Subcutaneous abdominal adipose tissue (tissue), 5 donors: Measurements from ENCODE around the gene FREY1.

Source experiments
- H3K27ac ChIP-seq: one replicate; pipeline ENCODE4 v1.7.0; 2013; ENCODE audit warnings: low read depth, mild to moderate bottlenecking, inconsistent platforms, low read length, moderate library complexity
- H3K27me3 ChIP-seq, 5 donors: one replicate each; pipeline ENCODE4 v1.7.0; 2013; ENCODE audit warnings: low read length in 5 of 5, inconsistent platforms in 1 of 5; ENCODE audit not compliant: control insufficient read depth in 5 of 5, insufficient read depth in 4 of 5
- H3K36me3 ChIP-seq, 5 donors: one replicate each; pipeline ENCODE4 v1.7.0; 2013; ENCODE audit warnings: low read length in 5 of 5; ENCODE audit not compliant: control insufficient read depth in 5 of 5, insufficient read depth in 5 of 5
- H3K4me1 ChIP-seq, 5 donors: one replicate each; pipeline ENCODE4 v1.7.0; 2013; ENCODE audit warnings: low read length in 5 of 5, mild to moderate bottlenecking in 3 of 5, moderate library complexity in 1 of 5; ENCODE audit not compliant: control insufficient read depth in 5 of 5, insufficient read depth in 5 of 5
- H3K4me3 ChIP-seq, 5 donors: one replicate each; pipeline ENCODE4 v1.7.0; 2013; ENCODE audit warnings: low read length in 5 of 5, low read depth in 1 of 5
- H3K9ac ChIP-seq, 5 donors: one replicate each; pipeline ENCODE4 v1.7.0; 2013; ENCODE audit warnings: low read length in 5 of 5, mild to moderate bottlenecking in 4 of 5, moderate library complexity in 3 of 5
- H3K9me3 ChIP-seq, 5 donors: one replicate each; pipeline ENCODE4 v1.7.0; 2013; ENCODE audit warnings: low read length in 5 of 5; ENCODE audit not compliant: control insufficient read depth in 5 of 5
- donor health status: healthy.
- donor health status: healthy.
- donor health status: healthy.
- donor health status: healthy.
- donor health status: healthy.

The FREY1 gene

DNA sequence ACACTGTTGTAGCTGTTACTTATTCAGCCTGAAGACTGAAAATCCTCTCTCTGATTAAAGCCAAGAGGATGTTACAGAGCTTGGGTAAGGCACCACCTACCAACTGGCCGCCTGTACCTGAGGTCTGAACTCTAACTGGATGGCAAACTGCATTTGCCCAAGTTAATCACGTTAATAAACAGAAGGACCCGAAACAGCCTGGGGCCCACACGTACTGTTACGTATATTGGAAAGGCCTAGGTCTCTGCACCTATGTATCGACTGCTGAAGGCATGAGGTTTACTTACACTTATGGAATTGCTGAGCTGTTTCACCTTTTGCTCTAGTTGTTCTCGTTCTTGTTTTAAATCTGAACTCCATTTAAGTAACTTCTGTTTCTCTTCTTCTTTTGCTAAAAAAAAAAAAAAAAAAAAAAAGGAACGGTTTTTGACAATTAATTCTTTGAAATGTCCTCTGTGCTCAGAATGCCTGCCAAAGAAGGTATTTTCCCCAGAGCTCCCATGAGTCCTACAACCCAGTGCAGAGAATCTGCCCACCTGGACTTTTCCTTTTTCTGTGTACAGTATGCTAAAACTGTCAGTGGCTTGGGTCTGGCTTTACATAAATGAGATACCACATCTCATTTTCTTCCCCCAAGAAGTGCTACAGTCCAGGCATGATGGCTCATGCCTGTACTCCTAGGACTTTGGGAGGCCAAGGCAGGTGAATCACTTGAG is 28.4 kb upstream of the FREY1 start:
- H3K9ac ChIP-seq = no peak overlapping the region
- peaks cover 11 to 67% (median 54%) of the 10 kb centered on the region in 5 donors for H3K36me3 ChIP-seq
- H3K27ac ChIP-seq = no peak overlapping the region
- peaks cover 0 to 9% (median 5%) of the 10 kb centered on the region in 5 donors for H3K4me1 ChIP-seq
- H3K9me3 ChIP-seq = no peaks in the 10 kb centered on the region
- no peaks in the 10 kb centered on the region for H3K27me3 ChIP-seq
- H3K4me3 ChIP-seq = no peak overlapping the region

DNA sequence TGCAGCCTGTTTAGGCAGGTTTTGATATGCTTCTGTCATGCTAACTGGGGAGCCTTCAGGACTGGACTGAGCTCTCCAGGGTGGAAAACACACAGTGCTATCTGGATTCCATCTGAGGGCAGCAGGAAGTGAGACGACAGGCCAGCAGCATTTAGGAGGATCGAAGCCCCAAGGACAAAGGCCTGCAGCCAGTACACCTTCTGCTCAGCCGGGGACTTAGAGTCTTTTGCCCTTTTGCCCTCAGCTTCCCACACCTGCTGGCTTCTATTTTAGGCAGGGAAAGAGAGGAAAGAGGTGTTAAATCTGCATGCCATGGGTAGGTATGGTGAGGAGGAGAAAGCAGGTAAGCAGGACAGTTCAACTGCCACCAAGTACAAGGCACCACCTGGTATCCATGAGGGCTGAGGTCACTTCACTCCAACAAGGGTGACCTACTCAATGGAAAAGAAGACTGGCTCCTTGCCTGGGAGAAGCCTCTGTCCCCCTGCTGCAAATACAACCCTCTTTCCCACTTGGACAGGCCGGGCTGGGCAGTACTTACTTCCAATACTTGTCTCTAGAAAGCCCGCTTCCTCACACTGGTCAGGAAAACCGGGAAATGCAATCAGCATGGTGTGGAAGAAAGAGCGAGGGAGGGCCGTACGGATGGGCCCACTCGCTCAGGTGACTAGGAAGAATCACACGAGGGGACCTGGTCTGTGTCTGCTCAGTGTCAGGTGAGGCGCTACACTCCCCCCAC is 27.7 kb upstream of the FREY1 start:
- Histone ChIP-seq H3K4me3 (no peak overlapping the region), H3K4me1 (peaks cover 0 to 9% (median 5%) of the 10 kb centered on the region in 5 donors), H3K36me3 (peaks cover 11 to 67% (median 57%) of the 10 kb centered on the region in 5 donors), H3K27ac (no peak overlapping the region), H3K9me3 (no peaks in the 10 kb centered on the region), H3K27me3 (no peaks in the 10 kb centered on the region), H3K9ac (no peak overlapping the region)

DNA sequence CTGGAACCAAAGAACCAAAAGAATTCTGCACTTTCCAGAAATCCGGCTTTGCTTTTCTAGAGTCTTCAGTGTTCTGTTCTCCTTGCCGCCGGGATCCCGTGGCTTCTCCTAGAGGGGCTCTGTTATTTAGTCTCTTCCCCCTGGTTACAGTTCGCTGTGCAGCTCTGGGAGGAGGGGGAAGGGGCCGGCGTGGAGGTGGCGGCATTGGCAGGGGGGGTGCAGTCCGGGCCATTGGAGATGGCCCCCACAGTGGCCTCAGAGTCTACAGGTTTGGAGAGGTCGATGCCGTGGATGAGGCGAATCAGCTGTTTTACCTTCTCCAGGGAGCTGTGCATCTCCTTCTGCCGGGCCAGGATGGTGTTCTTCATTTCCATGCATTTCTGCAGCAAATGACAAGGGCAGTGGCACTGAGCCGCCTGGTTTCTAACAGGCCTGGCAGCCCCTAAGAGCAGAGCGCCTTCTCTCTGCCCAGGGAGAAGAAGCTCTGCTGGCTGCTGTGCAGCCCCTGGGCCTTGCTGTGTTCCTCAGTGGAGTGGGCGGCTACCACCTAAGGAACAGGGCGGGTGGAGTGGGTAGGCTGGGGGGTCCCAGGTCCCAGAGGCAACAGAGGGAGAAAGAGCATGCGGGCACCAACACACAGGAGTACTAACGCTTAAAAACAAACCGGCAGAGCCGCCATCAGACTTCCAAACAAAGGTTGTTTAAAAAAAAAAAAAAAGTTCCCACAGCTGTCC is 26.9 kb upstream of the FREY1 start:
- peaks cover 11 to 67% (median 57%) of the 10 kb centered on the region in 5 donors for H3K36me3 ChIP-seq

GRCh38 chr11:45933131-45933831 is 26.2 kb upstream of the FREY1 start:
- H3K27me3 ChIP-seq = no peaks in the 10 kb centered on the region
- H3K4me3 ChIP-seq = no peak overlapping the region
- peaks cover 11 to 66% (median 56%) of the 10 kb centered on the region in 5 donors for H3K36me3 ChIP-seq
- peaks cover 0 to 9% (median 5%) of the 10 kb centered on the region in 5 donors for H3K4me1 ChIP-seq
- H3K9me3 ChIP-seq = no peaks in the 10 kb centered on the region
- H3K9ac ChIP-seq = no peak overlapping the region
- no peak overlapping the region for H3K27ac ChIP-seq

More for the DNA sequence above, 26.9 kb upstream of the FREY1 start:
- no peak overlapping the region for H3K4me3 ChIP-seq
- H3K4me1 ChIP-seq = peaks cover 0 to 9% (median 5%) of the 10 kb centered on the region in 5 donors
- H3K9me3 ChIP-seq = no peaks in the 10 kb centered on the region
- no peak overlapping the region for H3K27ac ChIP-seq
- no peak overlapping the region for H3K9ac ChIP-seq
- H3K27me3 ChIP-seq = no peaks in the 10 kb centered on the region

DNA sequence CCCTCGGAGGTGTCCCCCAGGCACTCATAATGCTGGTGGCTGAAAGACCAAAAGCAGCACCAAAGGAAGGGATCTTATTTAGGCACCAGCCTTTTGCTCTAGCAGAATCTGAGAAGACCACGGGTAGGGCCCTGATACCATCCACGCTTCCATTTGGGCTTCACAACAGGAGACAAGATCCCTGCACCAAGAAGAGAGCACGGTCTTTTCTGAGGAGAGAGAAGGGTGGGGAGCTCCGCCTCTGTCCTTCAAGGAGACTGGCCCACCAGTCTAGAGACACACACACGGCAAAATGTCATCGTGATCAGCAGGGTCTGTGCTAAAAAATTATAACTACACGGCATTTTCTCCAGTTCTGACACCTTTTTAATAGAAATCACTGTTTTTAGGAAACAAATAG is 25.1 kb upstream of the FREY1 start:
- Histone ChIP-seq H3K4me1 (peaks cover 0 to 9% (median 5%) of the 10 kb centered on the region in 5 donors), H3K27me3 (no peaks in the 10 kb centered on the region), H3K9ac (peak overlapping the region in 1 of 5 donors; percentile 7), H3K9me3 (no peaks in the 10 kb centered on the region), H3K4me3 (no peak overlapping the region), H3K36me3 (peaks cover 11 to 55% (median 49%) of the 10 kb centered on the region in 5 donors), H3K27ac (no peak overlapping the region)

DNA sequence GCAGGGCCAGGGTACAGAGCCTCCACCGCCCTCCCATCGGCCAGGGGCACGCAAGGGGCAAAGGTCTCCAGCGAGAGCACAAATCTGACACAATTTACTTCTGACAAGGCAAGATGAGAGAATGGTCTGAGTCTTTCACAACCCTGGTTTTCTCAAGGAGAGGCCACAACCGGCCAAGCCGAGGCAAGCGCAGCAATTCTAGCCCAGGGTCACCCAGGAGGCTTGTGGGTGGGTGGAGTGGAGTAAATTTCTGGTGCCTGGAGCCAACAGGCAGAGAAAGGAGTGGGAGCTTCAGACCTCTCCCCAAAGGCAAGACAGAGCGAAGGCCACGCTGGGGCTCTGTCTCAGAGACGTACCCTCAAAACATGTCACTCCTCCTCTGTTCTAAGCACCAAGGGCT is 24.7 kb upstream of the FREY1 start:
- Histone ChIP-seq H3K9me3 (no peaks in the 10 kb centered on the region), H3K4me1 (peaks cover 0 to 9% (median 5%) of the 10 kb centered on the region in 5 donors), H3K36me3 (peaks cover 8 to 51% (median 47%) of the 10 kb centered on the region in 5 donors), H3K4me3 (no peak overlapping the region), H3K27ac (no peak overlapping the region), H3K9ac (peak overlapping the region in 1 of 5 donors; percentile 7), H3K27me3 (peaks cover 0 to 2% (median 0%) of the 10 kb centered on the region in 5 donors)

- no peaks in the 10 kb centered on the region for H3K9me3 ChIP-seq
- no peak overlapping the region for H3K4me3 ChIP-seq
- no peak overlapping the region for H3K9ac ChIP-seq
- peaks cover 0 to 9% (median 5%) of the 10 kb centered on the region in 5 donors for H3K4me1 ChIP-seq
- peaks cover 4 to 45% (median 41%) of the 10 kb centered on the region in 5 donors for H3K36me3 ChIP-seq
- H3K27ac ChIP-seq = no peak overlapping the region
- H3K27me3 ChIP-seq = peaks cover 3 to 9% (median 5%) of the 10 kb centered on the region in 5 donors
Observed at GRCh38 chr11:45930951-45931570, 24.0 kb upstream of the FREY1 start.

DNA sequence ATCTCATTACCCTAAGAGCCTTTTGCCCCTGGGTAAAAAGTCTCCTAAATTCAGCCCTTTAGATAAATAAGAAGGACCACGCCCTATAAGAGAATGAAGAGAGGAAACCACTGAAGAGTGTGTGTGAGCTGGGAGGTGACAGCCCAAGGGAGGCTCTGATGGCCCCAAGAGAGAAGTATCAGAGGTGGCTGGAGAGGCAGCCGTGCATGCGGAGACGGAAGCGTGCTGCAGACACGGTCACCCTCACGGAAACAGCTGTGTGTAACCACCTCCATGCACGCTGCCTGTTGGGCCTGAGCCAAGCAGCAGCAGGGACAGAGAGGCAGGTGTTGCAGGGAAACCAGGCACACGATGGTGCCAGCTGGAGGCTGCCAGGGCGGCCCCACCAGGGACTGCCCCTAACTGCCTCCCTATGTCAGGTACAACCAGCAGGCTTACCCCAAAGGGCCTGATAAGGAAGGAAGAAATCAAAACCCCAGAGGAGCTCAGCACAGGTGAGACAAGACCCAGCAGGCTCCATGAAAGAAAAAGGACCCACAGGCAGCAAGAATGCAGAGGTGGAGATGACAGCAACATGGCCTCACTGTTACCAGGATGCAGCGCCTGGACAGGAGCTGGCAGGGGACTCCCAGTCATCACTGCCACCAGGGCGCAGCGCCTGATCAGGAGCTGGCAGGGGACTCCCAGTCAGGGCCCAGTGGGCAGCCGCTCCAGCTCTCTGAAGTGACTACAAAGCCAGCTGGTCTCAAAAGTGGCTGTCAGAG is 23.1 kb upstream of the FREY1 start:
- peaks cover 0 to 9% (median 5%) of the 10 kb centered on the region in 5 donors for H3K4me1 ChIP-seq
- H3K27me3 ChIP-seq = peaks cover 7 to 12% (median 9%) of the 10 kb centered on the region in 5 donors
- H3K9ac ChIP-seq = no peak overlapping the region
- H3K9me3 ChIP-seq = no peaks in the 10 kb centered on the region
- peaks cover 0 to 37% (median 34%) of the 10 kb centered on the region in 5 donors for H3K36me3 ChIP-seq
- no peak overlapping the region for H3K4me3 ChIP-seq
- H3K27ac ChIP-seq = no peak overlapping the region
